Astrocyte (in vitro differentiated cells and primary cell): ENCODE data around the gene ROGDI. TPM values are rescaled to one million over a fixed set of nuclear protein-coding genes. Genes with fewer than 3 reads are reported as not detected.

Source experiments
- DNase-seq: peaks from one replicate; pipeline ENCODE4 v3.0.0-alpha.2; 2010; ENCODE audit warnings: low read depth
- FAIRE-seq: peaks from 2 replicates; lab custom pipeline; 2011; peaks lifted over from hg19 to GRCh38; lab: Jason Lieb, UNC
- H2AFZ ChIP-seq: 2 replicates; pipeline ENCODE4 v1.6.0; 2012; ENCODE audit warnings: low read depth, low read length, inconsistent platforms
- H3K27ac ChIP-seq: 2 replicates; pipeline ENCODE4 v1.5.1; 2011; ENCODE audit warnings: low read depth, low read length, inconsistent platforms
- H3K27me3 ChIP-seq: 2 replicates; pipeline ENCODE4 v1.6.0; 2011; ENCODE audit warnings: low read length, inconsistent platforms; ENCODE audit not compliant: insufficient read depth
- H3K36me3 ChIP-seq: 2 replicates; pipeline ENCODE4 v1.5.1; 2011; ENCODE audit warnings: low read length, inconsistent platforms; ENCODE audit not compliant: insufficient read depth
- H3K4me1 ChIP-seq: 2 replicates; pipeline ENCODE4 v1.5.1; 2011; ENCODE audit warnings: low read length, inconsistent platforms; ENCODE audit not compliant: insufficient read depth
- H3K4me2 ChIP-seq: 2 replicates; pipeline ENCODE4 v1.6.0; 2012; ENCODE audit warnings: low read length, inconsistent platforms
- H3K4me3 ChIP-seq: 2 replicates; pipeline ENCODE4 v1.5.1; 2011; ENCODE audit warnings: low read depth, mild to moderate bottlenecking, low read length, inconsistent platforms; ENCODE audit not compliant: insufficient read depth
- H3K79me2 ChIP-seq: 2 replicates; pipeline ENCODE4 v1.6.0; 2012; ENCODE audit warnings: mild to moderate bottlenecking, low read length, inconsistent platforms; ENCODE audit not compliant: insufficient read depth
- H3K9ac ChIP-seq: 2 replicates; pipeline ENCODE4 v1.6.0; 2012; ENCODE audit warnings: mild to moderate bottlenecking, low read length, inconsistent platforms
- H3K9me3 ChIP-seq: 2 replicates; pipeline ENCODE4 v1.5.1; 2012; ENCODE audit warnings: low read depth, mild to moderate bottlenecking, low read length, inconsistent platforms; ENCODE audit not compliant: insufficient read depth
- H4K20me1 ChIP-seq: 2 replicates; pipeline ENCODE4 v1.6.0; 2012; ENCODE audit warnings: low read length, inconsistent platforms; ENCODE audit not compliant: insufficient read depth
- H3K27ac Mint-ChIP-seq: one replicate; pipeline ENCODE4 v1.8.0; 2021; ENCODE audit warnings: mild to moderate bottlenecking, mixed read lengths; ENCODE audit not compliant: unreplicated experiment
- H3K27me3 Mint-ChIP-seq: one replicate; pipeline ENCODE4 v1.8.0; 2021; ENCODE audit warnings: low read depth, mixed read lengths; ENCODE audit not compliant: unreplicated experiment
- H3K36me3 Mint-ChIP-seq: one replicate; pipeline ENCODE4 v1.8.0; 2021; ENCODE audit warnings: low read depth, mixed read lengths; ENCODE audit not compliant: unreplicated experiment
- H3K4me1 Mint-ChIP-seq: one replicate; pipeline ENCODE4 v1.8.0; 2021; ENCODE audit warnings: low read depth, mixed read lengths; ENCODE audit not compliant: unreplicated experiment
- H3K4me3 Mint-ChIP-seq: one replicate; pipeline ENCODE4 v1.8.0; 2021; ENCODE audit warnings: mild to moderate bottlenecking, moderate library complexity, mixed read lengths; ENCODE audit not compliant: unreplicated experiment
- H3K9me3 Mint-ChIP-seq: one replicate; pipeline ENCODE4 v1.8.0; 2021; ENCODE audit warnings: mild to moderate bottlenecking, mixed read lengths; ENCODE audit not compliant: unreplicated experiment
- EZH2 ChIP-seq: IDR thresholded peaks from 2 replicates; pipeline ENCODE4 v1.6.1; 2012; ENCODE audit warnings: mild to moderate bottlenecking, low read length, inconsistent platforms; ENCODE audit not compliant: insufficient read depth
- total RNA-seq: library from RNA; stranded (reverse); gene quantifications from 2 replicates; pipeline ENCODE4 v1.2.1, GENCODE V29; 2021
- TF ChIP-seq, protein P1 (sequence below): IDR thresholded peaks from 2 replicates; pipeline ENCODE4 v1.5.1; 2011; ENCODE audit warnings: low read depth, mild to moderate bottlenecking, inconsistent platforms, low read length, moderate library complexity; ENCODE audit not compliant: insufficient read depth

ROGDI gene
- total RNA-seq, 1 donor from 2014 or later: 33.6 TPM

DNA sequence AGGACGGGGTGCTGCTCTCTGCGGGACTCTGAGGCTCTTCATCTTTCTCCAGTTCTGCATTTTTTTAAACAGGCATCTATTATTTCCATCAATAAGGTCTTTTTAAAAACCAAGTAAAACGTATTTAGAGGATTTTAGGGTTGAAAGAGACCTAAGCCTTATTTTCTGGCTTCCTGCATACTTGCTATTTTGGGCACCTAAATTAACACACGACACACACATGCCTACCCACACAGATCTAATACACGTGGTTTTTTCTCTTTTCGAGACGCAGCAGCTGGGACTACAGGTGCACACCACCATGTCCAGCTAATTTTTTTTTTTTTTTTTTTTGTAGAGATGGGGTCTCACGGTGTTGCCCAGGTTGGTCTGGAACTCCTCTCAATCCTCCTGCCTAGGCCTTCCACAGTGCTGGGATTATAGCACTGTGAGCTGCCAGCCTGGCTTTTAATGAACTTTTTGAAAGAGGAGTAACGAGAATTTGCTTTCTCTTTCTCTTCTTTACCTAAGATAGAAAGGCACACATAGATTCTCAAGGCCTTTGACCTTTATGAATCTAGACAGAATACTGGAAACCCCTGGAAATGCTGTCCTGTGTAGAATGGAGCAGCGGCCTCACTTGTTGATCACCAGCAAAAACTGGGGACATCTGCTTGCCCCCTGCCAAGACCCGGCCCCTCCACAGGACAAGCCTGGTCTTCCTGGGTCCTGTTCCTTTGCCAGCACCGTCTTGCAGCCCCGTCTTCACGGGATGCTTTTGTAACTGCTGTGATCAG, 54.3 kb downstream of the ROGDI start:
- Mint-ChIP-seq H3K9me3 (no peaks in the 10 kb centered on the region), H3K36me3 (peaks cover 2% of the 10 kb centered on the region), H3K27me3 (no peaks in the 10 kb centered on the region), H3K27ac (no peak overlapping the region), H3K4me3 (no peak overlapping the region), H3K4me1 (no peaks in the 10 kb centered on the region)
- Histone ChIP-seq H3K4me2 (no peak overlapping the region), H3K9ac (no peak overlapping the region), H2AFZ (no peak overlapping the region), H3K79me2 (no peaks in the 10 kb centered on the region), H3K4me1 (no peaks in the 10 kb centered on the region), H3K4me3 (no peak overlapping the region), H3K36me3 (peaks cover 9% of the 10 kb centered on the region), H3K27me3 (no peaks in the 10 kb centered on the region), H3K9me3 (no peaks in the 10 kb centered on the region), H4K20me1 (no peaks in the 10 kb centered on the region), H3K27ac (no peak overlapping the region)
- no peak for FAIRE-seq
- TF ChIP-seq, protein P1, sequence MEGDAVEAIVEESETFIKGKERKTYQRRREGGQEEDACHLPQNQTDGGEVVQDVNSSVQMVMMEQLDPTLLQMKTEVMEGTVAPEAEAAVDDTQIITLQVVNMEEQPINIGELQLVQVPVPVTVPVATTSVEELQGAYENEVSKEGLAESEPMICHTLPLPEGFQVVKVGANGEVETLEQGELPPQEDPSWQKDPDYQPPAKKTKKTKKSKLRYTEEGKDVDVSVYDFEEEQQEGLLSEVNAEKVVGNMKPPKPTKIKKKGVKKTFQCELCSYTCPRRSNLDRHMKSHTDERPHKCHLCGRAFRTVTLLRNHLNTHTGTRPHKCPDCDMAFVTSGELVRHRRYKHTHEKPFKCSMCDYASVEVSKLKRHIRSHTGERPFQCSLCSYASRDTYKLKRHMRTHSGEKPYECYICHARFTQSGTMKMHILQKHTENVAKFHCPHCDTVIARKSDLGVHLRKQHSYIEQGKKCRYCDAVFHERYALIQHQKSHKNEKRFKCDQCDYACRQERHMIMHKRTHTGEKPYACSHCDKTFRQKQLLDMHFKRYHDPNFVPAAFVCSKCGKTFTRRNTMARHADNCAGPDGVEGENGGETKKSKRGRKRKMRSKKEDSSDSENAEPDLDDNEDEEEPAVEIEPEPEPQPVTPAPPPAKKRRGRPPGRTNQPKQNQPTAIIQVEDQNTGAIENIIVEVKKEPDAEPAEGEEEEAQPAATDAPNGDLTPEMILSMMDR: no peak
- TF ChIP-seq EZH2: no peak
- no peak for DNase-seq

DNA sequence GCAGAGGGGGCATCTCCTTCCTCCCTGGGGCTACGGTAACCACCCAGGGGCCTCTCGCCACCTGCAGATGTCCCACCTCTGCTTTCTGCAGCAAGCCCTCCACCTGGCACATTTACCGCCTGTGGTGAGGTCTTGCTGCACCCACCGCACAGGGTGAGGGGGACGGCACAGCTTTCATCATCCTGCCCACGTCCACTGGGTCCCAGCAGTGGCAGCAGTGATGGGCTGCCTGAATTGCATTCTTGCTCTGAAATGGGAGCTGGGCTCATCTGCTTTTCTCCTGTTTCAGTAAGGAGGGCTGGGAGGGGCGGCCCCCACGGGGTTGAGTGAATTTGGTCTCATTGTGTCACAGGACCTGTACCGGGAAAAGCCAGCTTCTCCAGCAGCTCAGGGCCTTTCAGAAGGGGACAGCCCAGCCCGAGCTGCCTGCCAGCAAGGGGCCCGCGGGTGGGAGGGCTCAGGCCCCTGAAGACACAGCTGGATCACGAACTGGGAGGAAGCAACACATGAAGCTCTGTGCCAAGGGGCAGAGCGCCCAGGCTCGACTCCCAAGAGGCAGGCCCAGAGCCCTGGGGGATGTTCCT, 55.4 kb downstream of the ROGDI start:
- Histone ChIP-seq H3K4me1 (no peaks in the 10 kb centered on the region), H3K4me2 (no peak overlapping the region), H3K36me3 (peaks cover 6% of the 10 kb centered on the region), H3K9ac (no peak overlapping the region), H3K79me2 (no peaks in the 10 kb centered on the region), H2AFZ (no peak overlapping the region), H3K4me3 (no peak overlapping the region), H3K9me3 (no peaks in the 10 kb centered on the region), H3K27me3 (no peaks in the 10 kb centered on the region), H3K27ac (no peak overlapping the region), H4K20me1 (no peaks in the 10 kb centered on the region)
- Mint-ChIP-seq H3K27me3 (no peaks in the 10 kb centered on the region), H3K4me1 (no peaks in the 10 kb centered on the region), H3K36me3 (peaks cover 2% of the 10 kb centered on the region), H3K9me3 (no peaks in the 10 kb centered on the region), H3K27ac (no peak overlapping the region), H3K4me3 (no peak overlapping the region)
- TF ChIP-seq EZH2: no peak
- TF ChIP-seq, protein P1: no peak
- FAIRE-seq (no peak), DNase-seq (no peak)

Other genes starting within 250 kb of the ROGDI start
- gene C16orf96, start 246.3 kb downstream of the ROGDI start, total RNA-seq: 0.20 and 0.38 TPM in 2 replicates
- gene UBALD1, start 187.7 kb downstream of the ROGDI start, total RNA-seq: 49.8 and 53.0 TPM in 2 replicates
- gene MGRN1, start 177.8 kb downstream of the ROGDI start, total RNA-seq: 89.0 and 91.5 TPM in 2 replicates
- gene NUDT16L1, start 109.1 kb downstream of the ROGDI start, total RNA-seq: 42.2 and 43.6 TPM in 2 replicates
- gene ANKS3, start 68.4 kb downstream of the ROGDI start, total RNA-seq: 23.7 and 27.2 TPM in 2 replicates
- gene DNAAF8, start 68.1 kb downstream of the ROGDI start, total RNA-seq: 2.7 and 2.9 TPM in 2 replicates
- 12.2 and 14.6 TPM in 2 replicates for gene ZNF500, start 35.5 kb downstream of the ROGDI start, total RNA-seq
- gene SEPTIN12, start 14.3 kb downstream of the ROGDI start, total RNA-seq: 4.4 and 5.9 TPM in 2 replicates
- gene SMIM22, start 7.3 kb downstream of the ROGDI start, total RNA-seq: not detected in 2 replicates
- gene GLYR1, start 44.7 kb upstream of the ROGDI start, total RNA-seq: 69.9 and 77.8 TPM in 2 replicates
- 42.9 and 45.3 TPM in 2 replicates for gene UBN1, start 44.8 kb upstream of the ROGDI start, total RNA-seq
- gene PPL, start 134.5 kb upstream of the ROGDI start, total RNA-seq: 5.8 and 12.3 TPM in 2 replicates
- gene SEC14L5, start 155.7 kb upstream of the ROGDI start, total RNA-seq: 0.12 and 0.32 TPM in 2 replicates
- gene NAGPA, start 231.3 kb upstream of the ROGDI start, total RNA-seq: 16.1 and 17.4 TPM in 2 replicates